Fibroblast of peridontal ligament (primary cell): Measurements from ENCODE around the gene AGBL4.

Source experiments
- DNase-seq: peaks from one replicate; pipeline ENCODE4 v3.0.0-alpha.2; 2010; ENCODE audit errors: extremely low read depth

Gene AGBL4

DNA sequence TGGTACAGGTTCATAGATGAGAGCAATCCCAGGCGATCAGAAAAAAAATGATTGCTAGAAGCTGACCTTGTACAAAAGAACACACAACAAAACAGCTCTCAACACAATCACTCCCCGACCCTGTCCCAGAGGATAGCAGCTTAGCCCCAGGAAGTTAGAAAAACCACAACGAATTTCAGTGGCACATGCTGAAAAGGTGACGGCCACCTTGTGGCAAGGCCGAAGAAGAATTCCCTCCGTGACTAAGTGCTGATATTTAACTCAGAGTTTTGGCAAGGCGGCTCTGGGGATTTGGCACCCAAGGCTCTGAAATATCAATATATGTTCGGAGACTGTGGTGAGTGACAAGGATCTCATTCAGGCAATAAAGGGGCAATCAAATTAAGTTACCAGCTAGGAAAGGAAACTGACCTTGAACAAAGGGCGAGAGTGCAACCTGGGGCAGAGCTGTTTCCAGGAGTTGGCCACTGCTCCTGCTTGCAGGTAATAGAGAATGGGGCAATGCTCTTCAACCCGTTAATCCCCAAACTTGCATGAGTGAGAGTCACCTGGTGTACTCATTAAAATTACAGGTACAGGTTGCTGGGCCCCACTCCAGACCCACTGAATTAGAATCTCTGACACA is 1343.2 kb downstream of the AGBL4 start:
- DNase-seq: no peak

DNA sequence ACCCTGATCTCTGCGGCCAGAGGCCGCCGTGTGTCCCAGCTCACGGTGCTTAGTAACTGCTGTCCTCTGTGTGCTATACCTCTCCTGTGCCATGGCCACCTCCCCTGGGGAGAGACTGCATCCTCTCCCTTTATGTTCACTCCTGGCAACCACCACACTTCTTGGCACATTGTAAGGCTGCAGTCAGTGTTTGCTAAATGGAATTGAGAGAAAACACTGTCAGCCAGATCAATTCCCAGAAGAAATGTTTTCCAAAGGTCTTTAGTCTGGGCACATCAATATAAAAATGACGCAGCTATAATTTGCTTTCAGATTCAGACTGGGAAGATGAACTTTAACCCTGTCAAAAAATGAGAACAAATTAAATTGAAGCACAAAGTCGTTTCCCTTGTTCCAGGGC is 1343.9 kb downstream of the AGBL4 start:
- DNase-seq: no peak

DNA sequence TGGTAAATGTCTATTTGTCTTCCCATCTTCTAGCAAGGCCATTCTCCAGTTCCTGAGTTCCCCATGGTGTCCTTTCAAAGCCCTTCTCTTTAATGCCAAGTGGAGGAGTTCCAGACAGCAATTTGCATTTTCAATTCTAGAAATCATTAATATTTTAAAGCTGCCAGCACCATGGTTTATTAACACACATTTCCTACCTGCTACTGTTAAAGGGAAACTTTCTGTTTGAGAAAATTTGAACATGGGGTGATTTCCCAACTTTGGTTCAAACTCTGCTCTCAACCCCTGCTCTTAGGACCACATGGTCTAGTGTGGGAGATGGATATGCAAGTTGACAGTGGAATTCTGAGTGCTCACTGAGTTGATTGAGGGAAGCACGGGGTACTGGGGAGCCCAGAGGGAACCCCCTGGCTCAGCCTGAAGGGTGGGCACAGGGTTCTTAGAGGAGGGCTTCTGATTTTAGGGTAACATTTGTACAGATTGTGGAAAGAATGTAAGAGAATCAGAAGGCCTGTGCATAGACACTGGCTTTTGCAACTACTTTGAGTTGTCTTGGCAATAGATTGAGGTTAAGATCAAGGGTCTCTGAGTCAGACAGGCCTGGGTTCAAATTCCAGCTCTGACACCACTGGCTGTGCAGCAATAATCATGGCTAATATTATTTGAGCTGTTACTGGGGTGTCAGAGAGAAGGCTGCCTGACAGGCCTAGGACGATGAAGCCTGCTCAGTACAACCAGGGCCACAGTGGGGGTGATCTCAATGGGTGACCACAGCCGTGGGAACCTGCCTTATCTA is 1344.8 kb downstream of the AGBL4 start:
- DNase-seq: no peak

DNA sequence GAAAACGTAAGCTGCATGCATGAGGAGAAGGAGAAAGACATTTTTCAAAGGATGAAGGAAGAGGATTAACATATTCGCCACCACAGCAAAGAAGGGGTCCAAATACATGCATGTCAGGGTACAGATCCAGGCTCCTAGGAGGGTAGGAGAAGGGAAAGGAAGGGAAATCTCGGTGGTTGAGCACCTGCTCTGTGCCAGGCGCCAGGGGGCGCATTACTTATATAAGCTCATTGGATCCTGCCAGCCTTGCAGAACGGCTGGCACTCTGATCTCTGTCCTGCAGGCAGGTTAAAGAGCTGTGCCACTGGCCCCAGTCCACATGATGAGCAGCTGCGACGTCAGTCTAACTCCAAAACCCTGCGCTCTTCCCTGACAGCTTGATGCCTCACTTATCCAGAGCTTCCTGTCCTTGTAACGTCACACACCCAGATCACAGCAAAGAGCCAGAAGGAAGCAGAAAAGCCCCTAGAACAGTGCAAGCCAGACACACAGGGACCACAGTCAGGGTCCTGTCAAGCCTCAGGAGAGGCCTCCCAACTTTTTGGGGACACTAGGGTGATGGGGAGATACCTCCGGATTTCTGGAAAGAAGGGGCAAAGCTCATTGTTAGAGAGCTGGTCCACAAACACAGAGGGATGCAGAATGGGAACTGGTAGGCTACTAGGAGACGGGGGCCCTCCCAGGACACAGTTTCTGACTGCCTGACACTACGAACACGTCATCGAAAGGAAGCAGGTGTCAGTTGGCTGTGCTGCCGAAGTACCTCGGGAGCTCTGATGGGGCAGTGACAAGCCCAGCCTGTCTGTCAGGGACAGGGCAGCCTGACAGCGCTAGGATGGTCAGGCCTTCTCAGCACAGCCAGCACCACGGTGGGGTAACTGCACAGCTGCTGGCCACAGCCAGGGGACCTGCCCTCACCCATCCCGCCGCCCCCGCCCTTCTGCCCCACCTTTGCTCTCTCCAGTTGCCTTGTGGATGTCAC is 1346.2 kb downstream of the AGBL4 start:
- peak; percentile 53 for DNase-seq

DNA sequence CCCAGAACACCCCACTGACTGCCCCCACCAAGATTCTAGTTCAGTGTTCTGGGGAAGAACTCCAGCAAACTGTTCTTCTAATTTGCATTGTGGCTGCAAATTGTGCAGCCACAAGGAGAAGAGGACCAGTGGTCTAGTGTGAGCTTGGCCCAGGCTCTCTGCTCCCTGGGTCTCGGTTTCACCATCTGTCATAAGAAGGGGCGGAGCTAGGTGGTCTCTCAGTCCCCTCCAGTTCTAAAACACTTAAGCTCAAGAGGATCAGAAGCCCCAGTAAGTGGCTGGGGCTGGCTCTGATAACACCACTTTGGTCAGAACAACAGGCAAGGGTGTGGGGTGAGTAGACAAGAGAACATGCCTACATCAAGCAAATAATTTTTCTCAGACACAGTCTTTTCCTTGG is 1346.9 kb downstream of the AGBL4 start:
- no peak for DNase-seq

DNA sequence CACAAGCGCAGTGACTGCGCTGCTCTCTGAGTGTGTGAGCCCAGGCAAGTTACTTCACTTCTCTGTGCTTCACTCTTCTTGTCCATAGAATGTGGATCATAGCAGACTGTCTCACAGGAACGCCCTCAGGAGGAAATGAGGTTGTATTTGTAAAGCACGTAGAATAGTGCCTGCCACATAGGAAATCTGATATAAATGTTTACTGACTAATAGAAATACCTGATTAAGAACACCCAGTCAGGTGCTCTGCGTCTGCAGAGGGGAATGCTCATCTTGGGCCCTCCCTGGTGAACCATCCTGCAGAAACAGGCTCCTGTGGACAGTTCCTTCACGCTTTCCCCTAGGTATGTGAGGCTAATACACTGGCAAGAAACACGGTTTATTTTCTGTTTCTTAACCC is 1347.4 kb downstream of the AGBL4 start:
- no peak for DNase-seq

DNA sequence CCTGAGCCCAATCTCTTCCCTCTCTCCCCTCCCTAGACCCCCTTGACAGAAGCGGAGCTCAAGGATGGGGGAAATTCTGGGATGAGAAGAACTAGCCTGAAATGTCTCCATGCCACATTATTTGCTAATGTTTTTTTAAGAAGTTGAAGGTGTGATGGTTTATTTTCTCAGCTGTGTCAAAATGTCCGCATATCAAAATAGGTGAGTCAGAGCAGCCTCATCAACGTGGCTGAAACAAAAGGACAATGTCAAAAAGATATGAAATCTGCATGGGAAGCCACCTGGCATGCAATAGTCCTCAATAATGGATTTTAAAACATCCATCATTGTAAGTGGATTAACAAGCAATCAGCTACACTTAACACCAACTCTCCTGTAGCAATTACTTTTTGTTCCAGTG is 1348.5 kb downstream of the AGBL4 start:
- no peak for DNase-seq

DNA sequence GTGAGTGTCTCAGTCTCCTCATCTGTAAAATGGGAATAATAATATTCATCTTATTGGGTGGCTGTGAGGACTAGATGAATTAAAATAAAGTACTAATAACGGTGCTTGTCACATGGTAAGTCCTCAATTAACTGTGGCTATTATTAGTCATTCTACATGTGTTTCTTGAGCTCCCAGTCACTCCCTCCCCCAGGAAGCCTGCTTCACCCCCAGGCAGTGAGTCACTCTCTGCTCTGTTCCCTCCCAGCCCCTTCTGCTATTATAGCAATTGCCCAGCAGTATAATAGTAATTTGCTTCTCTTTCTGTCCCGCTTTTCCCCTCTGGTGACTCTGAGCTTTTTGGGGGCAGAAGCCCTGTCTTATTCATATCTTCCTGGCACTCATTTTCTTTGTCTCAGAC is 1349.1 kb downstream of the AGBL4 start:
- no peak for DNase-seq

DNA sequence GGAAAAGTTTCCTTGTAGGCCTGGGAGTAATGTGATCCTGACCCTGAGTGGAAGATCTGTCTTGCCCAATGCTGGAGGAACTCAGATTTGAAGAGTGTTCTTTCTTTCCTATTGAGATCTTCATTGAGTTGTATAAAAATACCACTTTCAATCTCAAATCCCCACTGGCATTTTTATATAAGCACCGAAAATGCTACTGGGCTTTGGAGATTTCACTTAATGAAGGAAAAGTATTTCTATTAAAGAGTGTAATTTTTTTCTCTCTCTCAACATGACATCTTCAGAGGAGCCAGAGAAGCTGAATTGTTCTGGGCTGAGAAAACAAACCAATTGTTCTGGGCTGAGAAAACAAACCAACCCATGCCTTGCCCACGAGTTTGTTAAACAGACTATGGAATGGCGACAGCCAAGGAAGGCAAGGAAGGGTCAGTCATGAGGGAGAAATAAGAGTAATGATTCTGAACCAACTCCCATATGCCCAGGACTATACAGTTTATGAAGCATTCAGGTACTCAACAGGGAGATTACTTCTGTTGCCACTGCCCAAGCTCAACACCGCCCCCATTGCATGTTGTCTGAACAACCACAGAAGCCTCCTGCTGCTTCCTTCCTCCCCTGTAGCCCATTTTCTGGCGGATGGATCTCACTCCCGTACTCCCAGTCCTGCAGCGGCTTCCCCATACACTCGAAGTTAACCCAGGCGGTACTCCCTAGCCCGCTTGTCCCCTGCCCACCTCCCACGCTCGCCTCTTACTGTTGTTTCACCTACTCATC is 1350.2 kb downstream of the AGBL4 start:
- no peak for DNase-seq

DNA sequence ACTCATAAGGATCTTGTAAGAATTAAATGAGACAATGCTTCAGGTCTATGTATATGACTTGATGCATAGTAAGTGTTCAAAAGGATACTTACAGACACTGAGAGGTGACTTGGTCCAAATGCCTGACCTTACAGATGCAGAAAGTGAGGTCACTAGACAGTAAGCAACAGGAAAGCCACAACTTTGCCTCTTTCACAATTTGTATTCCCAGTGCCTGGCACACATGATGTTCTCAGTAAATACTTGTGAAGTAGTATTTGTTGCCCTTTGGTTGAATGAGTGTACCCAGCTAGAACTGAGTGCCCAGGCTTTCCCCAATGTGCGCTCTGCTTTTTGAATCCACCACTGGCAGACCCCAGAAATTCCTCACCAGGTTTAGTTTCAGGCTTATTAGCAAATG is 1352.2 kb downstream of the AGBL4 start:
- DNase-seq: no peak

DNA sequence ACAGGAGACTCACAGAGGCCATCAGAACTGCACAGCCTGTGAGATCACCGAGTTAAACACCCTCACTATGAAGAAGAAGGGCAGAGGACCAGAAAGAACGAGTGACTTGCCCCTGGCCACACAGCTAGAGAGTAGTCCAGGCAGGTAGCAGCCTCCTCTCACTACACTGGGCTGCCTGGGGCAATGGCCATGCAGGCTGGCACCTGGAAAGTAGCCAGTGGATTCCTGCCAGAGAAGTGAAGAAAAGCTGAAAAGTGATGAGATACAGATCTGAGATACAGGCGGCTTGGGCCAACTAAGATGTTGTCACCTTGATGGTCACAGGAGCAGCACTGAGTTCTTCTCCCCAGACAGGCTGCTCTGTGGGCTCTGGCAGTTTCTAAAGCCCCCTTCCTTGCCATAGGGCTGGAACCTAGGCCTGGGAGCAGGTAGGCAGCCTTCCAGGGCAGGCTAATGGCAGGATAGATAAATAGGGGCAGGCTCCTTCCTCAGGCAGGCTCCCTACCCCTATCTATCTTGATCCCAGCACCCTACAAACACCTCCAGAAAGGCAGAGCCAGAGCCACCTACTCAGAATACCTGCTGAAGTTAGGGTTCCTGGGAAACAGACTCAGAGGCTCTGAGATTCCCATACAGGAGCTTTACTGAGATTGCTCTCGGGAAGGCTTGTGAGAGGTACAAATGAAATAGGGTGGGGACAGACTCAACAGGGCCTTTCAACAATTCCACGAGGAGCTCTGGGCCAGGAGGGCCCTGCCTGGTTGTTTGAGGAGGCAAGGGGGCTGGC is 1353.3 kb downstream of the AGBL4 start:
- DNase-seq: no peak

DNA sequence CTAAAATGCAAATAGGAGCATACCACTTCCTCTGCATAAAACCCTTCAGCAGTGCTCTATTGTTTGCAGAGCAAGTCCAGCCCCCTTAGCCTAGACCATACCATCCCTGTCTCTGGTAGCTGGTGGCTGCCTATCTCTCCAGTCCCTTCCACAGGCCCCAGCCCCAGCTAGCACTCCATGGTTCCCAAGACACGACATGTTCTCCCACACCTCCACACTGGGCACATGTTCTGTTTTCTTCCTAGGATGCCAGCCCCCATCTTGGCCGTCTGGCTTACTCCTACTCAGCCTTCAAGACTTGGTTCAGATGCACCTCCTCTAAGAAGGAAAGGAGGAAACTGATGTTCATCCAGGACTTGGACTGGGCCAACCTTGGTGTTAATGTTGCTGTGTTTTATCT is 1355.4 kb downstream of the AGBL4 start:
- no peak for DNase-seq

DNA sequence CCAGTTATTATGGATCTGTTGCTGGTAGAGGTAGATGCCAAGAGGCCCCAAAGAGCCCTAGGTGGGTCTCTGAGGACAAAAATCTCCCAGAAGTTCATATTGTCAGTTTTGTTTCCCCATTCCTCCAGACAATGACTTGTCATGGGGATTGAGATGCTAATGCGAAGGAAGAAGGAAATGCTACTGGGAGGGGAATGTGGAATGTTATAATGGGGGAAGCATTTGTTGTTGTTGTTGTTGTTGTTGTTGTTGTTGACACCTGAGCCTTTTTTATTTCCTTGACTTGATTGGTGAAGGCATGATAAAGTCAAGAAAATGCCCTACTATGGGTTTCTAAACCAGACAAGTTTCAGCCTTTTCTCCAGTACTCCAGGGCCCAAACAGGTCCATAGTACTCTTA is 1356.0 kb downstream of the AGBL4 start:
- no peak for DNase-seq

DNA sequence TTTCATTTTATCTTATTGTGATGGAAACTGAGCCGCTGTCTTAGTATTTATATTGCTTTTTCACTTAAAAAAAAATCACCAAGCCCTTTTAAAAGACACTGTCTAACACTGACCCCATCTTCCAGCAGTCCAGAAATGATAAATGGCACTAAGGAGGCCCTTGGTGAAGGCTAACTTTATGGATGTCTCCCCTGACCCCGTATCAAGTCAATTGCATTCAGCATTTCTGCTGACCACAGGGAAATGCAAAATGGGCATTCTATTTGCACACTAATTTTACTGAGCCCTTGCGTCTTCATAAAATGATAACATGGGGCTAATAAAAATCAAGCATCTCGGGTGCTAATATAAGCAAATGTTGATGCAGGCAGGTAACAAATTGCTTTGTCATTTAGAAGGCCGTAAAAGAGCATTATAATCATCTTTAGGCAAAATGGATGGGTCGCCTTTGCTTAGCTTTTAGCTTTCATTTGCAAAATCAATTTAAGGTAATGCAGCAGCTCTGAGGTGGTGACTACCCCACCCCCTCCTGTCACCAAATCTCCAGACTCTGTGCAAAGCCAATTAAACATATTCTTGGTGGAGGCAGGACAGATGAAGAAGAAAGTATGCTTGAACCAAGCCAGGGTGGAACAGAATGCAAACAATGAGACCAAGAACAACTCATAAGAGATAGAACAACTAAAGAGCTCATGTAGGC is 1357.9 kb downstream of the AGBL4 start:
- DNase-seq: no peak

DNA sequence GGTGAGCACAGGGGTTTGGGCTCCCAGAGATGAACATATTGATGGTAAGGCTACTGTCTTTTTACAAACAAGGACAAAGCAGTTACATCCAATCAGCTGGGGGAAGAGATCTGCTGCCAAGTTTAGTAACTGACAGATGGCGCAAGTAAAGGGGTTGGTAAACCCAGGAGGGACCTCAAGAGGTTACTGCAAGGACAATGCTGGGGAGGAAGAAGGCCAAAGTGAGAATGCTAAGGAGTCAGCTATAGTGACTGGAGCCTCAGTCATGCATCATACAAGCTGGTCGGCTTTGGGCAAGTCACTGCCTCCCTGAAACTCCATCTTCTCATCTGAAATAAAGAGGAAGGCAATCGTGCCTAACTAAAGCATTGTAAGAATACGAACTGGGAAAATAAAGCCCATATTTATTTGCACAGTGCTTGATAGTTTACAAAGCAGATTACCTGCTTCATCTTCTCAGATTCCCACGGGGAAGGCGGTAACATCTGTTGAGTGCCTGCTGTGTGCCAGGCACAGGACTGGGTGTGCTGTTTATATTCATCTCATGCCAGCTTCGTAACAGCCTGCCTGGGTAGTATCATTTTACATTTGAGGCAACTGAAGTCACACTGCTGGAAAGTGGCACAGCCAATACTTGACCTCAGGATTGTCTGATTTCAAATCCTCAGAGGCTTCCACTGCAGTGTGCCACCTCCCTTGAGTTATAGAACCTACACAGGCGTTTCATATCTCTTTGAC is 1361.9 kb downstream of the AGBL4 start:
- no peak for DNase-seq

DNA sequence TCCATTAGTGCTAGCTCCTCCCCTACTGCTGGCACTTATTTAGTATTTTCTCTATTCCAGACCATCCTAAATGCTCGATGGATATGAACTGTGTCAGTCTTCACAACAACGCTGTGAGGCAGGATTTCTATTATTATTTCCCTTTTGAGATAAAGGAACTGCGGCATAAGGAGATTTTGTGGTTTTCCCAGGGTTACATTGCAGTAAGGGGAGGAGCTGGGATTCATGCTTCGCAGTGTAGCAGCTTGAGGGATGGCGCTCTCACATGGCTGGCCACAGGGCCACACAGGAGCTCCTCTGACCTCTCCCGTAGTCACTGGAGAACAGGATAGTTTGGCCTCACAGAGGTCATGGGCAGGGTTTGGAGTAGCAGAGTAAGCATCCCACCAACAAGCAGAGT is 1364.0 kb downstream of the AGBL4 start:
- no peak for DNase-seq

DNA sequence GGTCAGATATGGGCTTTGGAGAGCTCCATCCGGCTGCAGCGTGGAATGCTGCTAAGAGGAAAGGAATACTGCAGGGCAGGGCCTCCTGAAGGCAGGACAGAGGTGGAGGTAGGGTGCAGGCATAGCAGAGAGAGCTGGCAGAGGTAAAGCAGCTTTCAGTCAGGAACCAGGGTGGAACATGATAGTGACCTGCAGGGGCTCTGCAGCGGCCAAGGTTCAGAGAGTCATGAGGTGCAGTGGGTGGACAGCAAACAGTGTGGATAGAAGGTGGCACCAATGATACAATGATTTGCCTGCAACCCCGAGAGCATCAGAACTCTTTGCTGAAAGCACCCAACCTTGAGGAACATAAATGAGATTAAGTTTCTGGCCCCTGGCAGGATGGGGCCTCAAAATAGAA is 1366.3 kb downstream of the AGBL4 start:
- no peak for DNase-seq

DNA sequence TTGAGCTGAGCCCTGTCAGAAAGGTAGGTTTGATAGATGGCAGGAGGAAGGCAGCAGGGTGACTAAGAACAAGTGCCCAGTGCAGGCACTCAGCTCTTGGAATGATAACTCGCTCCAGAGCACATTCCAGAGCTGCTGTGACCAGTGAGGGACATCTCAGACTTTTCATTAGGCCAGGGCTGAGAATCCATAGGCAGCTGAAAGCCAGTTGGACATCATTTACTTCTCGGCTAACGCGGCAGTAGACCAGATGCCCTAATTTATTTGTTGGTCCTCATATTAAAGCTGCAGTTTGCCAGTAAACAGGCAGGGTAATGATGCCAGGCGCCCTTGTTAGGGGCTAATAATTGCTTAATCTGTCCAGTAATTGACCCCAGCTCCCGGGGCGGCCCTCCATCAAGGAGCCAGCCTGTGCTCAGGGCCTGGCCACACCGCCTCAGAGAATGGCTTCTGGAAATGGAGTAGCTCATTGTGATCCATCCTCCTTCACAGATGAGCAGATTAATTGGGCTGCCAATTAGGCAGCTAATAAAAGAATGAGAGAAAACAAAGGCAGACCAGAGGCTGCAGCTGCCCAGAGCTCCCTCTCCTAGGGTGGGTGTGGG is 1369.0 kb downstream of the AGBL4 start:
- no peak for DNase-seq

DNA sequence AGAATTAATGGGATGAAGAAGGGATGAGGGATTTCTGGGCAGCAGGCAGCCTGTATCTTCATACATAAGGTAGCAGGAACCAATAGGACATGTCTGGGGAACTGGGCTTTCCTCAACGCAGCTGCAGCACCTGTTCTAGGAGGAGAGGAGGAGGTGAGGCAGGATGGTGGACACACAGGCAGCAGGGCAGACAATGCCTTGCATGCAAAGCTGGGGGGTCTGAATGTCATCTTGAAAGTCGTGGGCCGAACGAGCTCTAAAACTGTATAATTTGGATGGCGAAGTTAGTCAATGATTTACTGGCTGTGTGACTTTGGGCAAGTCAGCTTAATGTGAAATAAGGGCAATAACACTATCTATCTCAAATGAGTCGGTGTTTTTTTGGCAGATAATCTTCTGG is 1371.4 kb downstream of the AGBL4 start:
- no peak for DNase-seq
